IgD-negative memory B cell (primary cell): Measurements from ENCODE around the gene MCF2L. TPM values are rescaled to one million over a fixed set of nuclear protein-coding genes. Genes with fewer than 3 reads are reported as not detected.

ENCODE experiments used
- H3K27ac Mint-ChIP-seq, 3 donors: one replicate each; pipeline ENCODE4 v1.8.0; 2020 to 2022; ENCODE audit warnings: mild to moderate bottlenecking in 3 of 3, mixed read lengths in 3 of 3, moderate library complexity in 1 of 3
- H3K27me3 Mint-ChIP-seq: one replicate; pipeline ENCODE4 v1.8.0; 2021; ENCODE audit warnings: mixed read lengths
- H3K36me3 Mint-ChIP-seq: one replicate; pipeline ENCODE4 v1.8.0; 2020; ENCODE audit warnings: mild to moderate bottlenecking, mixed read lengths
- H3K4me1 Mint-ChIP-seq, 3 donors: one replicate each; pipeline ENCODE4 v1.8.0; 2020 to 2022; ENCODE audit warnings: mixed read lengths in 3 of 3, mild to moderate bottlenecking in 1 of 3
- H3K4me3 Mint-ChIP-seq, 4 donors: one replicate each; pipeline ENCODE4 v1.8.0; 2020 to 2022; ENCODE audit warnings: mild to moderate bottlenecking in 4 of 4, mixed read lengths in 4 of 4, moderate library complexity in 3 of 4
- H3K9me3 Mint-ChIP-seq, 3 donors: one replicate each; pipeline ENCODE4 v1.8.0; 2020 to 2021; ENCODE audit warnings: mixed read lengths in 3 of 3, mild to moderate bottlenecking in 1 of 3
- polyA plus RNA-seq: library from polyadenylated mRNA; unstranded; fragments of 300-500 nt; fragmentation: Illumina TruSeq; gene quantifications from one replicate; pipeline ENCODE4 v1.2.3, GENCODE V29; 2021

Gene MCF2L
- polyA plus RNA-seq, 1 donor from 2014 or later = 1.7 TPM

- Mint-ChIP-seq H3K36me3 (no peaks in the 10 kb centered on the region), H3K9me3 (peaks cover 0 to 2% (median 0%) of the 10 kb centered on the region in 3 donors), H3K27me3 (peaks cover 5% of the 10 kb centered on the region), H3K4me3 (peak overlapping the region in 1 of 4 donors; percentile 12), H3K4me1 (peaks cover 2 to 4% (median 2%) of the 10 kb centered on the region in 3 donors), H3K27ac (no peak overlapping the region)
Observed at GRCh38 chr13:113147206-113147605, 178.2 kb downstream of the MCF2L start.

- Mint-ChIP-seq H3K4me3 (no peak overlapping the region), H3K27me3 (peaks cover 5% of the 10 kb centered on the region), H3K36me3 (no peaks in the 10 kb centered on the region), H3K27ac (no peak overlapping the region), H3K4me1 (peaks cover 4 to 8% (median 7%) of the 10 kb centered on the region in 3 donors), H3K9me3 (peaks cover 0 to 4% (median 2%) of the 10 kb centered on the region in 3 donors)
Observed at GRCh38 chr13:113148407-113148806, 179.4 kb downstream of the MCF2L start.

GRCh38 chr13:113148940-113149503 lies 180.0 kb downstream of the MCF2L start:
- Mint-ChIP-seq H3K4me3 (no peak overlapping the region), H3K27me3 (peaks cover 5% of the 10 kb centered on the region), H3K9me3 (peaks cover 0 to 4% (median 2%) of the 10 kb centered on the region in 3 donors), H3K27ac (no peak overlapping the region), H3K36me3 (no peaks in the 10 kb centered on the region), H3K4me1 (peaks cover 4 to 10% (median 7%) of the 10 kb centered on the region in 3 donors)

Other genes starting within 250 kb of the MCF2L start
- gene F7, start 136.6 kb downstream of the MCF2L start, polyA plus RNA-seq = not detected
- not detected for gene F10, start 153.6 kb downstream of the MCF2L start, polyA plus RNA-seq
- gene PROZ, start 189.4 kb downstream of the MCF2L start, polyA plus RNA-seq = not detected
- gene PCID2, start 239.5 kb downstream of the MCF2L start, polyA plus RNA-seq = 46.0 TPM
- gene CUL4A, start 240.4 kb downstream of the MCF2L start, polyA plus RNA-seq = 42.6 TPM